ENCODE results near the gene AFF2. TPM values are rescaled to one million over a fixed set of nuclear protein-coding genes. Genes with fewer than 3 reads are reported as not detected.

Gene AFF2
- total RNA-seq, 3 donors from 2014 or later = 4.6 to 41.0 (median 5.7) TPM

GRCh38 chrX:148577741-148578140 is 77.3 kb downstream of the AFF2 start:
- Histone ChIP-seq H3K36me3 (no peaks in the 10 kb centered on the region), H3K27ac (no peak overlapping the region), H3K27me3 (peaks cover 0 to 2% of the 10 kb centered on the region in 2 donors), H3K9me3 (no peaks in the 10 kb centered on the region), H3K4me1 (no peaks in the 10 kb centered on the region), H3K4me3 (no peak overlapping the region)
- no peak for TF ChIP-seq POLR2A (IDR thresholded peaks at IDR 0.05)
- TF ChIP-seq CTCF (IDR thresholded peaks at IDR 0.05) = no peak
- TF ChIP-seq POLR2AphosphoS5 (IDR thresholded peaks at IDR 0.05) = no peak
- intact Hi-C loops (cut with DNase I; ENCODE audit: low total_unique reads) = no loop called here
- DNase-seq (ENCODE audit: low spot score in 2 of 2) = no peak

- no peaks in the 10 kb centered on the region for H3K4me1 ChIP-seq
- intact Hi-C loops (cut with DNase I; ENCODE audit: low total_unique reads) = no loop called here
- H3K27me3 ChIP-seq = peaks cover 0 to 5% of the 10 kb centered on the region in 2 donors
- TF ChIP-seq CTCF (IDR thresholded peaks at IDR 0.05) (no peak), POLR2A (IDR thresholded peaks at IDR 0.05) (no peak), POLR2AphosphoS5 (IDR thresholded peaks at IDR 0.05) (no peak)
- H3K4me3 ChIP-seq = no peak overlapping the region
- no peaks in the 10 kb centered on the region for H3K36me3 ChIP-seq
- DNase-seq (ENCODE audit: low spot score in 2 of 2) = no peak
- H3K27ac ChIP-seq = no peak overlapping the region
- H3K9me3 ChIP-seq = no peaks in the 10 kb centered on the region
These were observed 79.6 kb downstream of the AFF2 start for GRCh38 chrX:148580016-148580415.

GRCh38 chrX:148582353-148582752 is 81.9 kb downstream of the AFF2 start:
- TF ChIP-seq CTCF (IDR thresholded peaks at IDR 0.05) = no peak
- no peak for TF ChIP-seq POLR2A (IDR thresholded peaks at IDR 0.05)
- no peak for TF ChIP-seq POLR2AphosphoS5 (IDR thresholded peaks at IDR 0.05)
- H3K36me3 ChIP-seq = no peaks in the 10 kb centered on the region
- H3K4me3 ChIP-seq = no peak overlapping the region
- peaks cover 0 to 5% of the 10 kb centered on the region in 2 donors for H3K27me3 ChIP-seq
- no peak overlapping the region for H3K27ac ChIP-seq
- intact Hi-C loops (cut with DNase I; ENCODE audit: low total_unique reads) = no loop called here
- H3K9me3 ChIP-seq = no peaks in the 10 kb centered on the region
- no peak for DNase-seq (ENCODE audit: low spot score in 2 of 2)
- no peaks in the 10 kb centered on the region for H3K4me1 ChIP-seq

GRCh38 chrX:148588649-148589310 is 88.4 kb downstream of the AFF2 start:
- intact Hi-C loops (cut with DNase I; ENCODE audit: low total_unique reads) = no loop called here
- Histone ChIP-seq H3K9me3 (no peaks in the 10 kb centered on the region), H3K4me1 (no peaks in the 10 kb centered on the region), H3K4me3 (no peak overlapping the region), H3K27me3 (peaks cover 0 to 16% of the 10 kb centered on the region in 2 donors), H3K27ac (no peak overlapping the region), H3K36me3 (no peaks in the 10 kb centered on the region)
- TF ChIP-seq POLR2AphosphoS5 (IDR thresholded peaks at IDR 0.05) (no peak), CTCF (IDR thresholded peaks at IDR 0.05) (no peak)
- DNase-seq (ENCODE audit: low spot score in 2 of 2) = no peak

- Histone ChIP-seq H3K4me1 (no peaks in the 10 kb centered on the region), H3K36me3 (no peaks in the 10 kb centered on the region), H3K4me3 (no peak overlapping the region), H3K9me3 (no peaks in the 10 kb centered on the region), H3K27ac (no peak overlapping the region), H3K27me3 (peaks cover 0 to 13% of the 10 kb centered on the region in 2 donors)
- intact Hi-C loops (cut with DNase I; ENCODE audit: low total_unique reads) = no loop called here
- TF ChIP-seq POLR2AphosphoS5 (IDR thresholded peaks at IDR 0.05) (no peak), CTCF (IDR thresholded peaks at IDR 0.05) (no peak), POLR2A (IDR thresholded peaks at IDR 0.05) (no peak)
- no peak for DNase-seq (ENCODE audit: low spot score in 2 of 2)
These were observed 92.2 kb downstream of the AFF2 start for GRCh38 chrX:148592595-148592994.
